Nephron (organoid): ENCODE results near the gene KRTAP10-1.

Experiments used
- H3K27ac Mint-ChIP-seq, 3 experiments: 2 replicates each; pipeline ENCODE4 v1.8.0; 2020; ENCODE audit warnings: mixed read lengths in 3 of 3, mild to moderate bottlenecking in 2 of 3, moderate library complexity in 1 of 3
- H3K27me3 Mint-ChIP-seq: 2 replicates; pipeline ENCODE4 v1.8.0; 2021; ENCODE audit warnings: low read depth, mild to moderate bottlenecking, moderate library complexity, mixed read lengths
- H3K36me3 Mint-ChIP-seq: 2 replicates; pipeline ENCODE4 v1.8.0; 2020; ENCODE audit warnings: low read depth, mixed read lengths
- H3K4me1 Mint-ChIP-seq: 2 replicates; pipeline ENCODE4 v1.8.0; 2020; ENCODE audit warnings: mixed read lengths
- H3K4me3 Mint-ChIP-seq, 3 experiments: 2 replicates each; pipeline ENCODE4 v1.8.0; 2020; ENCODE audit warnings: mild to moderate bottlenecking in 3 of 3, mixed read lengths in 3 of 3, moderate library complexity in 2 of 3
- H3K9me3 Mint-ChIP-seq: 2 replicates; pipeline ENCODE4 v1.8.0; 2020; ENCODE audit warnings: mixed read lengths
- TF ChIP-seq, protein P1 (sequence below), 3 experiments: fragments of 200-600 bp; sonication (generic); IDR thresholded peaks; one replicate each; pipeline ENCODE4 v1.5.0; 2021; ENCODE audit warnings: antibody characterized with exemption in 3 of 3; ENCODE audit not compliant: unreplicated experiment in 3 of 3

The KRTAP10-1 gene

DNA sequence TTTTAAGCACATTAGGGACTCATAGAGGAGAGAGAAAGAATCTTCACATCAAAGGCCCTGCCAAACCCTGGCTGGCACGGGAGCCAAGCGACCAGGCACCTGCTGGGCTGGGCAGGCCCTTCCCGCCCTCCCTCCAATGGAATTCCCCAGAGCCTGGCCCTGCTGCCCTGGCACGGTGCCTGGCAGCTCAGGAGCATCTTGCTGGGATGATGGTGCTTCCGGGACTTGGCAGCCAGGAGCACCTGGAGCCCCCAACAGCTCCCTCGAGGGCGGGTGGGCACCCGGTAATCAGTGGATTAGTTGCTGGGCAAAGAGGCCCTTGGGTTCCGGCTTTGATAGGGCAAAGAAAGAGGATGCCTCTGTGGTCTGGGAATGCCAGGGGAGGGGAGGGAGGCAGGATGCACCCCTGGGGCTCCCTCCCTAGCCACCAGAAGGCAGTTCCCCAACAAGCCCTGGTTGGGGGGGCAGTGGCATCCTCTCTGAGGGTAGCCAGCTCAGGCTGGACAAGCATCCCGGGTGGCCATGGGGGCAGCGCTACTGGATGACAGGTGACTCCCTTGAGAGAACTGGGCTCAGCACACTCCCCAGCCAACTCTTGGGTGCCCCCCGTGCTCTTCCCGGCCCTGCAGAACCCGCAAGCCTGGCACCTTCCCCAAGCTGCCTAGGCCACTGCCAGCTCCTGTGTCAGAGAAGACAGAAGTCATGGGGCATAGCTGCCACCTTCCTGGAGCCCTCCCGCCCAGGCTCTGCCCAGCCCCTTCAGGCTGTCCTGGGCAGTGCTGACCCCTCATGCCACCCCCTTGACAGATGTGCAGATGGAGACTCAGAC, 26.4 kb downstream of the KRTAP10-1 start:
- no peaks in the 10 kb centered on the region for H3K9me3 Mint-ChIP-seq
- peaks cover 4% of the 10 kb centered on the region for H3K36me3 Mint-ChIP-seq
- no peak overlapping the region for H3K27ac Mint-ChIP-seq
- H3K27me3 Mint-ChIP-seq = peaks cover 4% of the 10 kb centered on the region
- TF ChIP-seq, protein P1, sequence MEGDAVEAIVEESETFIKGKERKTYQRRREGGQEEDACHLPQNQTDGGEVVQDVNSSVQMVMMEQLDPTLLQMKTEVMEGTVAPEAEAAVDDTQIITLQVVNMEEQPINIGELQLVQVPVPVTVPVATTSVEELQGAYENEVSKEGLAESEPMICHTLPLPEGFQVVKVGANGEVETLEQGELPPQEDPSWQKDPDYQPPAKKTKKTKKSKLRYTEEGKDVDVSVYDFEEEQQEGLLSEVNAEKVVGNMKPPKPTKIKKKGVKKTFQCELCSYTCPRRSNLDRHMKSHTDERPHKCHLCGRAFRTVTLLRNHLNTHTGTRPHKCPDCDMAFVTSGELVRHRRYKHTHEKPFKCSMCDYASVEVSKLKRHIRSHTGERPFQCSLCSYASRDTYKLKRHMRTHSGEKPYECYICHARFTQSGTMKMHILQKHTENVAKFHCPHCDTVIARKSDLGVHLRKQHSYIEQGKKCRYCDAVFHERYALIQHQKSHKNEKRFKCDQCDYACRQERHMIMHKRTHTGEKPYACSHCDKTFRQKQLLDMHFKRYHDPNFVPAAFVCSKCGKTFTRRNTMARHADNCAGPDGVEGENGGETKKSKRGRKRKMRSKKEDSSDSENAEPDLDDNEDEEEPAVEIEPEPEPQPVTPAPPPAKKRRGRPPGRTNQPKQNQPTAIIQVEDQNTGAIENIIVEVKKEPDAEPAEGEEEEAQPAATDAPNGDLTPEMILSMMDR (IDR thresholded peaks at IDR 0.05; ENCODE audit: unreplicated experiment in 3 of 3) = no peak
- no peak overlapping the region for H3K4me3 Mint-ChIP-seq
- no peaks in the 10 kb centered on the region for H3K4me1 Mint-ChIP-seq

DNA sequence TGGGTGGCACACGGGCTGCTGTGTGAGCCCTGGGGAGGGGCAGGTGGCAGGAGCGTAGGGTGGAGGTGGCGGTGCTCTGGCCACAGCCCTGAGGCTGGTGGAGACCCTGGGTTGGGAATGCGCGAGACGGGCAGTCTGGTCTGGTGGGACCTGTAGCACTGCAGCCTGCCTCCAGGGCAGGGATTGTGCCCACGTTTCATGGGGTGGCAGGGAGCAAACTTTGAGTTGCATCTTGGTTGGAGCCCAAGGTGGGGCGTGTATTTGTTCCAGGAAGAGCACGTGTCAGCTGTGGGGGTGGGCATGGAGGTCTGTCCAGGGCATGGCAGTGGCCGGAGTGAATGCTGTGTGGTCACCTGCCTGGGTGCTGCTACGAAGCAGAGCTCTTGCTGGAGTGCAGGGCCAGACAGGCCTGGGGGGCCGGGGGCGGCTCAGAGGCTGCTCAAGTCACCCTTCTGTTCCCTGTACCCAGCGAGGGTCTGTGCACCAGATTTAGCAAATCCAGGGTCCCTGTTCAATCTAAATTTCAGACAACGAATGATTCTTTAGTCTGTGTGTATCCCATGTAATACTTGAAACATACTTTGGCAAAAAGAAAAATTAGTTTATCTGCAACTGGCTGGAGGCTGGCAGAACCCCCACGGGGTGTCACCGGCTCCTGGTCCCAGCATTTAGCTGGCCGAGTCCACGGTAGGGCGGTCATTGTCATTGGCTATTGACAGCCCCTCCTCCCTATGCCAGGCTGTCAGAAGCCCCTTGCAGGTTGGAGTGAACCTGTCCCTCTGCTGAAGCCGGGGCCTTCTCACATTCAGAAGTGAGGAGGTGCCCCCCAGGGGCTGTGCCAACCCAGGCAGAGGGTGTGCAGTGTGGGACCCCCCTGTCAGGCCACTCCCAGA, 27.3 kb downstream of the KRTAP10-1 start:
- H3K36me3 Mint-ChIP-seq = peaks cover 4% of the 10 kb centered on the region
- no peaks in the 10 kb centered on the region for H3K9me3 Mint-ChIP-seq
- no peak overlapping the region for H3K27ac Mint-ChIP-seq

DNA sequence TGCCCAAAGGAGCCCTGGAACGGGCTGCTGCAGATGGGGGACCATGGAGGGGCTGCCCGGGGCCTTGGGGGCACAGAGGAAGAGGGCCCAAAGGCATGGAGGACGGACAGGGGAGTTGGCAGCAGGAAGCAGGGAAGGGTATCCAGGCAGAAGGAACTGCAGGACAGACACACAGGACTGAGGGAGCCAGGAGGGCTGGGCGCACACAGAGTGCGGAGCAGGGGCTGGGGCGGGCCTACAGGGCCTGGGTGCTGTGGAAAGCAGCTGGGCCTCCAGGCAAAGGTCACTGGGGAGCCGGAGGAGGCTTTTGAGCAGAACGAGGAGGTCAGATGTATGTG, 28.1 kb downstream of the KRTAP10-1 start:
- TF ChIP-seq, protein P1 (IDR thresholded peaks at IDR 0.05; ENCODE audit: unreplicated experiment in 3 of 3) = no peak
- Mint-ChIP-seq H3K4me3 (no peak overlapping the region), H3K27me3 (peaks cover 10% of the 10 kb centered on the region), H3K4me1 (no peaks in the 10 kb centered on the region), H3K36me3 (peaks cover 1% of the 10 kb centered on the region), H3K27ac (no peak overlapping the region), H3K9me3 (no peaks in the 10 kb centered on the region)

More for the DNA sequence above, 27.3 kb downstream of the KRTAP10-1 start:
- H3K4me3 Mint-ChIP-seq = no peak overlapping the region
- H3K27me3 Mint-ChIP-seq = peaks cover 4% of the 10 kb centered on the region
- no peaks in the 10 kb centered on the region for H3K4me1 Mint-ChIP-seq
- TF ChIP-seq, protein P1 (IDR thresholded peaks at IDR 0.05; ENCODE audit: unreplicated experiment in 3 of 3) = no peak

DNA sequence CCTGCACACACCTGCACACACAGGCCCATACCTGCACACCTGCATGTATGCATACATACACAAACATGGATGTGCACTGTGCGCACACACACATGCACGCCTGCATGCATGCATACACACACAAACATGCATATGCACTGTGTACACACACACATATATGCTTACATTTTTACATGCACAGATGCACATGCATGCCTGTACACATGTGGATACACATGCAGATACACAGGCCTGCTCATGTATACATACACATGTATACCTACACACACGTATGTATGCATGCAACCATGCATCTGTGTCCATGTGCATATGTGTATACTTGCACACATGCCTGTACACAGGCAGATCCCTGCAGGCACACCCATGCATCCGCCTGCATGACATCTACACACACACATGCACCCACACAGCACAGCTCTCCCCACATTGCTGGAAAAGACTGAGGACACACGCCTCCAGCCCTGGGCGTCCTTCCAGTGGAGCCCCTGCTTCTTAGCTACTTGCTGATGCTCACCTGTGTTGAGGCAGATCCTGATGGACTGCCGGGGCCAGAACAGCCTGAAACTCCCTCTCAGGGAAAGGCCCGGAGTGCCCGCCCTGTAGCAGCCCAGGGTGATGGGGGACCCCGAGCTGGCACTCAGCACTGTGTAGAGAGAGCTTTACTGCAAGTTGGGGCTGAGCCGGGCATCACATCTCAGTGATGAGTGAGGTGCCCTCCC, 28.6 kb downstream of the KRTAP10-1 start:
- Mint-ChIP-seq H3K36me3 (no peaks in the 10 kb centered on the region), H3K9me3 (no peaks in the 10 kb centered on the region), H3K27me3 (peaks cover 11% of the 10 kb centered on the region), H3K27ac (no peak overlapping the region), H3K4me3 (no peak overlapping the region), H3K4me1 (no peaks in the 10 kb centered on the region)
- TF ChIP-seq, protein P1 (IDR thresholded peaks at IDR 0.05; ENCODE audit: unreplicated experiment in 3 of 3) = no peak

DNA sequence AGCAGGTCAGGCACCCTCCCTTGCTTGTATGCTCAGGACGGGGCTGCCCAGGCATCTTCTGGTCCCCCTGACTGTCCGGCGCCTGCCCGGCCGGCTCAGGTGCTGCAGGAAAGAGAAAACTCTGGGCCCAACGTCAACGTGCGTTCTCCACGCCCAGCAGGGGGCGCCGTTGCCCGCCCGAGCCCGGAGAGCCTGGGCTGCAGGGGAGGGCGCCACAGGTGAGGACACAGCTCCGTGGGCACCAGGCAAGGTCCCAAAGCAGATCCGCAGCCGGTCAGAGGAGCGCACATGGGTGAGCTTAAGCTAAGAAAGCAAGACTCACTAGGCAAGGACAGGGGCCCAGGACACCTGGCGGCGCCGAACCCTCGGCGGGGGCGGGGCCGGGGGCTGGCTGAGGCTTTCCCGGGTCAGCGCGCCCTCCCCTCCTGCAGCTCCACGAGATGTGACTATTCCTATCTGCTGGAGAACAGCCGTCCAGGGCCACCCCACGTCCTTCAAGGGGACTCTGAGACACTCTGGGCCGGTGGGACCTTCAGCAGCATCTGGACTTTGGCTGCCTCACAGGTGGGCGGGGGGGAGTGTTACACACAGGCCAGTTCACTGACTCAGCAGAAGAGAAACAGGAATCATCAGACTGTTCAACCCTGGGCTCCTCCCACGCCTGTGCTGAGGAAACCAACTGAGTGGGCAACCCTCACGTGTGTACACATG, 29.3 kb downstream of the KRTAP10-1 start:
- H3K4me1 Mint-ChIP-seq = no peaks in the 10 kb centered on the region
- TF ChIP-seq, protein P1 (IDR thresholded peaks at IDR 0.05; ENCODE audit: unreplicated experiment in 3 of 3) = peak; percentile 83 to 94 (median 85)
- peak overlapping the region in 1 of 3 experiments; percentile 17 for H3K4me3 Mint-ChIP-seq
- H3K9me3 Mint-ChIP-seq = no peaks in the 10 kb centered on the region
- H3K27ac Mint-ChIP-seq = no peak overlapping the region
- H3K27me3 Mint-ChIP-seq = peaks cover 11% of the 10 kb centered on the region
- H3K36me3 Mint-ChIP-seq = no peaks in the 10 kb centered on the region
